GM12878 (cell line): Measurements from ENCODE around the gene CACFD1. TPM values are rescaled to one million over a fixed set of nuclear protein-coding genes. Genes with fewer than 3 reads are reported as not detected.

Experiments
- ATAC-seq: fragments of 200-7000 bp; cut with Tn5 transposase; 3 replicates; pipeline ENCODE4 v1.9.1; 2020; ENCODE audit warnings: mild to moderate bottlenecking, moderate library complexity
- BruUV-seq: library from RNA; stranded (reverse); fragments of 400-500 nt; replicated peaks from 2 replicates; lab custom pipeline; 2021; lab: Mats Ljungman, UMichigan
- CTCF ChIA-PET: fragments of 300-600 bp; sonication (Branson Sonifier 250); formaldehyde crosslinking; extraction: SDS; loops from one replicate; lab custom pipeline; 2021; ENCODE audit warnings: inconsistent platforms; lab: Yijun Ruan, JAX
- POLR2A ChIA-PET: fragments of 350-600 bp; formaldehyde crosslinking; extraction: SDS; loops from one replicate; lab custom pipeline; 2021; ENCODE audit warnings: inconsistent platforms; lab: Charles Lee
- RAD21 ChIA-PET: fragments of 300-600 bp; sonication (Branson Sonifier 250); formaldehyde crosslinking; loops from one replicate; lab custom pipeline; 2023; ENCODE audit warnings: antibody characterized with exemption; ENCODE audit not compliant: unreplicated experiment; lab: Charles Lee
- SMC1A ChIA-PET: fragments of 300-600 bp; sonication (Branson Sonifier 250); formaldehyde crosslinking; loops from one replicate; lab custom pipeline; 2023; ENCODE audit not compliant: unreplicated experiment, uncharacterized antibody; lab: Charles Lee
- DNase-seq: peaks from one replicate; pipeline ENCODE4 v3.0.0-alpha.2; 2011; ENCODE audit warnings: low read depth, low spot score
- FAIRE-seq: peaks from 3 replicates; lab custom pipeline; 2011; peaks lifted over from hg19 to GRCh38; lab: Jason Lieb, UNC
- H2AFZ ChIP-seq: 2 replicates; pipeline ENCODE4 v1.6.0; 2011; ENCODE audit warnings: low read depth, low read length, control low read depth; ENCODE audit not compliant: control insufficient read depth
- H3K27ac ChIP-seq: 2 replicates; pipeline ENCODE4 v1.5.1; 2011; ENCODE audit warnings: control low read depth; ENCODE audit not compliant: control insufficient read depth, insufficient read depth
- H3K27me3 ChIP-seq, 2 experiments: replicated peaks in 1 of 2; 2 replicates each; pipeline versions ENCODE4 v1.6.0 to v1.6.1; 2011; ENCODE audit warnings: low read length in 1 of 2; ENCODE audit not compliant: control insufficient read depth in 2 of 2, insufficient read depth in 2 of 2
- H3K36me3 ChIP-seq, 2 experiments: 2 replicates each; pipeline ENCODE4 v1.5.1; 2011; ENCODE audit warnings: low read length in 1 of 2; ENCODE audit not compliant: control insufficient read depth in 2 of 2, insufficient read depth in 2 of 2
- H3K4me1 ChIP-seq: 2 replicates; pipeline ENCODE4 v1.6.1; 2011; ENCODE audit warnings: mild to moderate bottlenecking, low read length, moderate library complexity, mixed read lengths; ENCODE audit not compliant: control insufficient read depth, insufficient read depth
- H3K4me2 ChIP-seq: 2 replicates; pipeline ENCODE4 v1.6.0; 2011; ENCODE audit warnings: control low read depth; ENCODE audit not compliant: control insufficient read depth, insufficient read depth
- H3K4me3 ChIP-seq: fragments of 200-600 bp; sonication (generic); 2 replicates; pipeline ENCODE4 v1.5.1; 2016
- H3K79me2 ChIP-seq: 2 replicates; pipeline ENCODE4 v1.6.0; 2011; ENCODE audit warnings: low read length; ENCODE audit not compliant: control insufficient read depth, insufficient read depth
- H3K9ac ChIP-seq: 2 replicates; pipeline ENCODE4 v1.8.0; 2011; ENCODE audit warnings: low read length, control low read depth, mixed read lengths; ENCODE audit not compliant: control insufficient read depth, insufficient read depth
- H3K9me3 ChIP-seq: replicated peaks from 3 replicates; pipeline ENCODE4 v1.5.1; 2011; ENCODE audit warnings: mild to moderate bottlenecking, low read length; ENCODE audit not compliant: control insufficient read depth, insufficient read depth
- H4K20me1 ChIP-seq: 2 replicates; pipeline ENCODE4 v1.6.0; 2011; ENCODE audit not compliant: control insufficient read depth, insufficient read depth
- ATF7 ChIP-seq: fragments of 450-650 bp; IDR thresholded peaks from 2 replicates; pipeline ENCODE4 v1.6.1; 2016; ENCODE audit warnings: low read depth, mild to moderate bottlenecking
- E2F8 ChIP-seq: fragments of 450-650 bp; IDR thresholded peaks from 2 replicates; pipeline ENCODE4 v1.6.1; 2018; ENCODE audit warnings: mild to moderate bottlenecking, low read depth, moderate library complexity; ENCODE audit not compliant: partially characterized antibody
- FOXK2 ChIP-seq: fragments of 450-650 bp; IDR thresholded peaks from 2 replicates; pipeline ENCODE4 v1.6.1; 2017; ENCODE audit warnings: mild to moderate bottlenecking, moderate library complexity
- MTA2 ChIP-seq: fragments of 450-650 bp; IDR thresholded peaks from 2 replicates; pipeline ENCODE4 v1.6.1; 2016; ENCODE audit warnings: low read depth, mild to moderate bottlenecking, moderate library complexity
- NKRF ChIP-seq: fragments of 450-650 bp; conservative IDR thresholded peaks from 2 replicates; pipeline ENCODE4 v1.6.1; 2017; ENCODE audit warnings: mild to moderate bottlenecking, moderate library complexity
- PAX5 ChIP-seq: IDR thresholded peaks from 2 replicates; pipeline ENCODE4 v1.6.1; 2011; ENCODE audit warnings: low read depth, low read length, borderline replicate concordance
- POLR2A ChIP-seq: IDR thresholded peaks from 2 replicates; pipeline ENCODE4 v1.6.1; 2011; ENCODE audit warnings: low read depth, mild to moderate bottlenecking, low read length
- SP1 ChIP-seq: IDR thresholded peaks from one replicate; pipeline ENCODE4 v1.6.1; 2011; ENCODE audit warnings: low read depth, low read length
- ZNF207 ChIP-seq: fragments of 450-650 bp; IDR thresholded peaks from 2 replicates; pipeline ENCODE4 v1.6.1; 2014; ENCODE audit warnings: antibody characterized with exemption, mild to moderate bottlenecking, borderline replicate concordance
- ZNF274 ChIP-seq: IDR thresholded peaks from one replicate; pipeline ENCODE4 v1.8.0; 2011; ENCODE audit not compliant: insufficient read length, insufficient read depth
- WGBS: methylation state at CpG from one replicate; pipeline ENCODE4 v1.1.6; 2016; ENCODE audit warnings: low lambda C conversion rate; ENCODE audit not compliant: insufficient replicate concordance, insufficient coverage; ENCODE audit errors: missing lambda C conversion rate; 5-methylcytosine and 5-hydroxymethylcytosine counted together
- in situ Hi-C: fragments of 300-500 bp; cut with MboI; formaldehyde crosslinking; loops from 9 replicates; pipeline ENCODE4 v1.14.3; 2018; ENCODE audit warnings: mixed read lengths
- intact Hi-C: fragments of 100-400 bp; cut with micrococcal nuclease; formaldehyde crosslinking; loops from one replicate; pipeline ENCODE4 v1.14.2; 2022; ENCODE audit not compliant: unreplicated experiment
- polyA plus RNA-seq, 11 experiments: library from polyadenylated mRNA; depleted of rRNA in 4 of 11; unstranded in 6 of 11; stranded (reverse) in 5 of 11; fragments of >200 nt; fragmentation: Nextera tagmentation in 4 of 11; fragmentation: Illumina TruSeq in 1 of 11; extraction: Ambion mirVana in 4 of 11; extraction: Trizol in 1 of 11; gene quantifications; 1 replicate in 1 of 11; 2 replicates in 10 of 11; pipeline versions ENCODE4 v1.2.1 to v1.2.3, GENCODE V29; 2011 to 2016; ENCODE audit warnings: inconsistent platforms in 2 of 11, missing spikeins in 2 of 11, low read depth in 1 of 11
- total RNA-seq, 4 experiments: library from RNA; depleted of rRNA in 3 of 4; stranded (reverse); fragments of >200 nt in 3 of 4; fragmentation: Illumina TruSeq in 1 of 4; extraction: Trizol in 1 of 4; gene quantifications; 2 replicates each; pipeline versions ENCODE4 v1.2.1 to v1.2.3, GENCODE V29; 2013 to 2021

The CACFD1 gene
- total and polyA plus RNA-seq, 10 of the 15 experiments (the other 5 are each of a cell fraction or from before 2014, with no cell fraction given), result 0.09 to 5.8 (median 1.4) TPM; not detected in 1

GRCh38 chr9:133474853-133475252 is 15.1 kb downstream of the CACFD1 start:
- Histone ChIP-seq H3K36me3 (peaks cover 9 to 24% of the 10 kb centered on the region in 2 experiments; a peak in 3 of 4 replicates), H3K27me3 (no peaks in the 10 kb centered on the region), H2AFZ (no peak overlapping the region), H3K27ac (no peak overlapping the region), H3K4me3 (no peak overlapping the region), H3K4me2 (no peak overlapping the region), H3K9me3 (no peaks in the 10 kb centered on the region)
- BruUV-seq, result no TSS peak
- intact Hi-C loops, result loop anchor here (5.0 kb wide), 2 partner anchors 58 to 128 kb away; partner anchors contain the start of genes MED22, REXO4 and RPL7A
- DNase-seq, result no peak
- SMC1A ChIA-PET, result no interaction called here
- RAD21 ChIA-PET, result no interaction called here
- no peak for ATAC-seq
- CTCF ChIA-PET, result no interaction called here
- POLR2A ChIA-PET, result no interaction called here
- WGBS, result 95% methylated on average over 15 of the region's 20 CpGs
- no peak for TF ChIP-seq FOXK2
- no peak for TF ChIP-seq PAX5
- 0 out of 2 replicates have a peak, but pooled peaks have one; percentile 26 for TF ChIP-seq POLR2A
- TF ChIP-seq, all 136 proteins: peak for 1
- Histone ChIP-seq H3K4me1 (peaks cover 15% of the 10 kb centered on the region), H3K79me2 (peaks cover 30% of the 10 kb centered on the region), H4K20me1 (peaks cover 3% of the 10 kb centered on the region; the same call in 1 of the 2 replicates), H3K9ac (no peak overlapping the region)
- no peak for FAIRE-seq
- in situ Hi-C loops, result no loop called here

GRCh38 chr9:133475292-133476012 is 15.7 kb downstream of the CACFD1 start:
- Histone ChIP-seq H3K36me3 (peaks cover 9 to 24% of the 10 kb centered on the region in 2 experiments; a peak in 3 of 4 replicates), H3K4me1 (peaks cover 15% of the 10 kb centered on the region), H3K4me3 (0 out of 2 replicates have a peak overlapping the region, but pooled peaks have one; percentile 94), H4K20me1 (peaks cover 3% of the 10 kb centered on the region; the same call in 1 of the 2 replicates), H3K27me3 (no peaks in the 10 kb centered on the region), H3K9ac (no peak overlapping the region), H3K79me2 (peaks cover 30% of the 10 kb centered on the region), H3K9me3 (no peaks in the 10 kb centered on the region), H3K4me2 (0 out of 2 replicates have a peak overlapping the region, but pooled peaks have one; percentile 26), H2AFZ (no peak overlapping the region), H3K27ac (no peak overlapping the region)
- 95% methylated on average over 22 of the region's 27 CpGs for WGBS
- no peak for FAIRE-seq
- ChIA-PET RAD21 (no interaction called here), CTCF (no interaction called here), SMC1A (no interaction called here), POLR2A (no interaction called here)
- BruUV-seq, result no TSS peak
- DNase-seq, result no peak
- ATAC-seq, result no peak
- intact Hi-C loops (loop anchor here (5.0 kb wide), 2 partner anchors 58 to 128 kb away; partner anchors contain the start of genes MED22, REXO4 and RPL7A), in situ Hi-C loops (no loop called here)
- TF ChIP-seq ZNF207 (no peak), ZNF274 (no peak), MTA2 (no peak), ATF7 (no peak), SP1 (no peak), E2F8 (no peak), NKRF (no peak)
